Sigmoid colon (tissue), 4 donors: ENCODE data around the gene JMJD7.

Source experiments
- CTCF ChIP-seq, 4 experiments: fragments of 450-650 bp in 3 of 4; fragments of 200-600 bp in 1 of 4; IDR thresholded peaks; one replicate each; pipeline ENCODE4 v1.5.1; 2016 to 2019; ENCODE audit warnings: antibody characterized with exemption in 4 of 4, mild to moderate bottlenecking in 3 of 4, moderate library complexity in 2 of 4
- POLR2A ChIP-seq, 2 donors: fragments of 450-650 bp; IDR thresholded peaks; one replicate each; pipeline ENCODE4 v1.6.1; 2016; ENCODE audit warnings: antibody characterized with exemption in 2 of 2, mild to moderate bottlenecking in 2 of 2, moderate library complexity in 2 of 2
- POLR2AphosphoS5 ChIP-seq, 4 donors: sonication (generic); formaldehyde crosslinking; IDR thresholded peaks; one replicate each; pipeline ENCODE4 v1.6.1; 2017; ENCODE audit warnings: antibody characterized with exemption in 4 of 4

GRCh38 chr15:41883484-41883825, 55.6 kb downstream of the JMJD7 start:
- TF ChIP-seq POLR2A (IDR thresholded peaks at IDR 0.05) (no peak), CTCF (IDR thresholded peaks at IDR 0.05) (no peak), POLR2AphosphoS5 (IDR thresholded peaks at IDR 0.05) (no peak)
